ENCODE results near the gene BMP10.

Gene BMP10

GRCh38 chr2:68817306-68817705 is 53.9 kb downstream of the BMP10 start:
- no peak for DNase-seq (ENCODE audit: low read depth)
